SK-N-SH (cell line): ENCODE results near the gene OLFML3. TPM values are rescaled to one million over a fixed set of nuclear protein-coding genes. Genes with fewer than 3 reads are reported as not detected.
A peak's percentile ranks its signal among the peaks of the same experiment; 100 is the strongest.

Experiments
- CTCF ChIA-PET: fragments of 300-600, 350-600 bp; formaldehyde crosslinking; extraction: SDS; loops from one replicate; lab custom pipeline; 2021; lab: Yijun Ruan, JAX
- POLR2A ChIA-PET: fragments of 350-600 bp; sonication (Branson Sonifier 250); formaldehyde crosslinking; extraction: SDS; loops from one replicate; lab custom pipeline; 2020; ENCODE audit warnings: antibody characterized with exemption, inconsistent platforms; lab: Yijun Ruan, JAX
- DNase-seq: peaks from one replicate; pipeline ENCODE4 v3.0.0; 2012
- H2AFZ ChIP-seq: fragments of 200-600 bp; sonication (generic); 2 replicates; pipeline ENCODE4 v1.8.1; 2016; ENCODE audit warnings: antibody characterized with exemption, mild to moderate bottlenecking, low read depth
- H3F3A ChIP-seq: fragments of 200-600 bp; sonication (generic); replicated peaks from 2 replicates; pipeline ENCODE3; 2016; ENCODE audit warnings: antibody characterized with exemption, mild to moderate bottlenecking; ENCODE audit not compliant: insufficient read depth
- H3K27ac ChIP-seq, 2 experiments: fragments of 200-500 bp in 1 of 2; fragments of 200-600 bp in 1 of 2; sonication (Bioruptor generic) in 1 of 2; sonication (generic), shearing (Covaris generic) in 1 of 2; 2 replicates each; pipeline versions ENCODE4 v1.5.1 to v1.6.1; 2014 to 2016; ENCODE audit warnings: low read depth in 2 of 2, inconsistent platforms in 1 of 2, low read length in 1 of 2, mild to moderate bottlenecking in 1 of 2, mixed read lengths in 1 of 2
- H3K27me3 ChIP-seq: fragments of 200-600 bp; sonication (generic), shearing (Covaris generic); 2 replicates; pipeline ENCODE4 v1.6.1; 2016; ENCODE audit warnings: mixed run types; ENCODE audit not compliant: insufficient read depth
- H3K36me3 ChIP-seq, 2 experiments: fragments of 200-500 bp in 1 of 2; fragments of 200-600 bp in 1 of 2; sonication (Bioruptor generic) in 1 of 2; sonication (generic) in 1 of 2; replicated peaks in 1 of 2; 2 replicates each; pipeline versions ENCODE3 to v1.5.1; 2014 to 2016; ENCODE audit warnings: low read length in 1 of 2, mild to moderate bottlenecking in 1 of 2; ENCODE audit not compliant: insufficient read depth in 2 of 2, control insufficient read depth in 1 of 2
- H3K4me1 ChIP-seq, 2 experiments: fragments of 200-500 bp in 1 of 2; fragments of 200-600 bp in 1 of 2; sonication (Bioruptor generic) in 1 of 2; sonication (generic), shearing (Covaris generic) in 1 of 2; 2 replicates each; pipeline versions ENCODE4 v1.5.1 to v1.6.1; 2014 to 2016; ENCODE audit warnings: low read depth in 1 of 2, low read length in 1 of 2, mixed run types in 1 of 2; ENCODE audit not compliant: insufficient read depth in 2 of 2, control insufficient read depth in 1 of 2
- H3K4me2 ChIP-seq: fragments of 200-600 bp; sonication (generic), shearing (Covaris generic); 2 replicates; pipeline ENCODE4 v1.6.1; 2017; ENCODE audit warnings: mixed run types
- H3K4me3 ChIP-seq, 2 experiments: fragments of 200-500 bp in 1 of 2; fragments of 200-600 bp in 1 of 2; sonication (Bioruptor generic) in 1 of 2; sonication (generic), shearing (Covaris generic) in 1 of 2; 2 replicates each; pipeline versions ENCODE4 v1.5.1 to v1.8.1; 2014 to 2016; ENCODE audit warnings: low read depth in 2 of 2, inconsistent platforms in 1 of 2, low read length in 1 of 2, mild to moderate bottlenecking in 1 of 2, mixed read lengths in 1 of 2, moderate library complexity in 1 of 2
- H3K79me2 ChIP-seq: fragments of 200-600 bp; sonication (generic); 2 replicates; pipeline ENCODE4 v1.8.1; 2017; ENCODE audit warnings: mild to moderate bottlenecking; ENCODE audit not compliant: insufficient read depth
- H3K9ac ChIP-seq: fragments of 200-600 bp; sonication (generic); 2 replicates; pipeline ENCODE4 v1.6.1; 2017; ENCODE audit warnings: mixed run types
- H3K9me2 ChIP-seq: fragments of 200-600 bp; sonication (generic); 2 replicates; pipeline ENCODE4 v1.6.1; 2017; ENCODE audit warnings: mixed run types
- H3K9me3 ChIP-seq: fragments of 200-600 bp; sonication (generic); 2 replicates; pipeline ENCODE4 v1.6.1; 2017; ENCODE audit warnings: mixed run types, mild to moderate bottlenecking, moderate library complexity
- H4K20me1 ChIP-seq: fragments of 200-600 bp; sonication (generic); 2 replicates; pipeline ENCODE4 v1.6.1; 2017; ENCODE audit warnings: mild to moderate bottlenecking, mixed run types; ENCODE audit not compliant: insufficient read depth
- CHD2 ChIP-seq: fragments of 150-350 bp; IDR thresholded peaks from 2 replicates; pipeline ENCODE4 v1.6.1; 2018; ENCODE audit warnings: low read length; ENCODE audit not compliant: partially characterized antibody
- ELF1 ChIP-seq: IDR thresholded peaks from 2 replicates; pipeline ENCODE4 v1.4.0; 2012
- EP300 ChIP-seq, 2 experiments: IDR thresholded peaks; 2 replicates each; pipeline versions ENCODE4 v1.4.0 to v1.6.1; 2012; ENCODE audit warnings: borderline replicate concordance in 1 of 2, low read depth in 1 of 2, low read length in 1 of 2
- FOSL2 ChIP-seq: IDR thresholded peaks from 2 replicates; pipeline ENCODE4 v1.4.0; 2012; ENCODE audit warnings: low read depth, mild to moderate bottlenecking, moderate library complexity, borderline replicate concordance
- FOXJ3 ChIP-seq: sonication (generic); formaldehyde crosslinking; IDR thresholded peaks from 2 replicates; pipeline ENCODE4 v1.5.1; 2020; ENCODE audit warnings: mild to moderate bottlenecking, missing genetic modification reagents
- GABPA ChIP-seq: IDR thresholded peaks from 2 replicates; pipeline ENCODE4 v1.4.0; 2012; ENCODE audit warnings: low read depth, mild to moderate bottlenecking
- JUND ChIP-seq: IDR thresholded peaks from 2 replicates; pipeline ENCODE4 v1.4.0; 2012
- MAX ChIP-seq: IDR thresholded peaks from 2 replicates; pipeline ENCODE4 v1.4.0; 2012; ENCODE audit warnings: low read depth
- MEF2A ChIP-seq: IDR thresholded peaks from 2 replicates; pipeline ENCODE4 v1.4.0; 2012; ENCODE audit warnings: low read depth, borderline replicate concordance
- MXI1 ChIP-seq: IDR thresholded peaks from 2 replicates; pipeline ENCODE4 v1.6.1; 2012; ENCODE audit warnings: mild to moderate bottlenecking, low read depth, low read length, improper control_type of control experiment
- NFIC ChIP-seq: IDR thresholded peaks from 2 replicates; pipeline ENCODE4 v1.4.0; 2012; ENCODE audit warnings: borderline replicate concordance
- NRF1 ChIP-seq: IDR thresholded peaks from 2 replicates; pipeline ENCODE4 v1.6.1; 2012; ENCODE audit warnings: low read depth, mild to moderate bottlenecking, low read length
- RAD21 ChIP-seq: IDR thresholded peaks from 2 replicates; pipeline ENCODE4 v1.6.1; 2012; ENCODE audit warnings: mild to moderate bottlenecking, low read length
- RXRA ChIP-seq: IDR thresholded peaks from 2 replicates; pipeline ENCODE4 v1.4.0; 2012; ENCODE audit warnings: low read depth, mild to moderate bottlenecking, borderline replicate concordance
- SIN3A ChIP-seq: IDR thresholded peaks from 2 replicates; pipeline ENCODE4 v1.6.1; 2012; ENCODE audit warnings: low read depth, mild to moderate bottlenecking, low read length, moderate library complexity, borderline replicate concordance
- SMC3 ChIP-seq: IDR thresholded peaks from 2 replicates; pipeline ENCODE4 v1.6.1; 2012; ENCODE audit warnings: low read depth, low read length, improper control_type of control experiment
- TAF1 ChIP-seq: IDR thresholded peaks from 2 replicates; pipeline ENCODE4 v1.6.1; 2012; ENCODE audit warnings: low read depth, mild to moderate bottlenecking, low read length, moderate library complexity, borderline replicate concordance
- TCF12 ChIP-seq: IDR thresholded peaks from 2 replicates; pipeline ENCODE4 v1.4.0; 2012
- TEAD4 ChIP-seq: IDR thresholded peaks from 2 replicates; pipeline ENCODE4 v1.4.0; 2012; ENCODE audit warnings: mild to moderate bottlenecking, borderline replicate concordance; ENCODE audit not compliant: insufficient read depth
- USF1 ChIP-seq: IDR thresholded peaks from 2 replicates; pipeline ENCODE4 v1.4.0; 2012; ENCODE audit warnings: low read depth, borderline replicate concordance
- YY1 ChIP-seq: IDR thresholded peaks from 2 replicates; pipeline ENCODE4 v1.4.0; 2012; ENCODE audit warnings: low read depth, mild to moderate bottlenecking
- WGBS: methylation state at CpG from one replicate; pipeline ENCODE4 v1.1.6; 2017; ENCODE audit warnings: low lambda C conversion rate; 5-methylcytosine and 5-hydroxymethylcytosine counted together
- polyA plus RNA-seq, 3 experiments: library from polyadenylated mRNA; depleted of rRNA; stranded (reverse); fragments of >200 nt; gene quantifications; 2 replicates each; pipeline ENCODE4 v1.2.3, GENCODE V29; 2012
- TF ChIP-seq, protein P1 (sequence below): IDR thresholded peaks from 2 replicates; pipeline ENCODE4 v1.4.0; 2012; ENCODE audit warnings: low read depth, borderline replicate concordance
- TF ChIP-seq, protein P2 (sequence below): fragments of 200-600 bp; sonication (generic); IDR thresholded peaks from 2 replicates; pipeline ENCODE4 v1.6.1; 2017; ENCODE audit warnings: antibody characterized with exemption, mild to moderate bottlenecking, moderate library complexity
- TF ChIP-seq, protein P3 (sequence below): IDR thresholded peaks from 2 replicates; pipeline ENCODE4; 2012

The OLFML3 gene
- polyA plus RNA-seq, 1 of the 3 experiments (the other 2 are of a cell fraction), result 26.1 TPM

- H4K20me1 ChIP-seq, result no peaks in the 10 kb centered on the region
- H3K9me2 ChIP-seq, result no peaks in the 10 kb centered on the region
- no peaks in the 10 kb centered on the region for H3K9me3 ChIP-seq
- no peak overlapping the region for H3K4me3 ChIP-seq
- POLR2A ChIA-PET, result no interaction called here
- H3K4me2 ChIP-seq, result no peak overlapping the region
- peak; percentile 78 for TF ChIP-seq TCF12
- no peak for TF ChIP-seq ELF1
- peak; percentile 61; the same call in 1 of the 2 replicates for TF ChIP-seq RXRA
- peak; percentile 53; the same call in 1 of the 2 replicates for TF ChIP-seq MEF2A
- TF ChIP-seq, all 33 proteins: peak for 3
- Histone ChIP-seq H3K27ac (no peak overlapping the region), H3K36me3 (no peaks in the 10 kb centered on the region), H3K27me3 (no peaks in the 10 kb centered on the region), H3F3A (no peaks in the 10 kb centered on the region), H2AFZ (no peak overlapping the region), H3K79me2 (no peaks in the 10 kb centered on the region), H3K4me1 (peaks cover 0 to 7% of the 10 kb centered on the region in 2 experiments; a peak in 2 of 4 replicates), H3K9ac (no peak overlapping the region)
- CTCF ChIA-PET, result interaction anchor here (1.4 kb wide), 1 partner anchor 15 kb away, joined by 4 read pairs; no protein-coding TSS in a partner anchor
- no peak for DNase-seq
Measured at GRCh38 chr1:114011796-114012195, 32.5 kb downstream of the OLFML3 start.

- no peak overlapping the region for H3K9ac ChIP-seq
- no peak overlapping the region for H3K4me2 ChIP-seq
- ChIA-PET POLR2A (no interaction called here), CTCF (interaction anchor here (0.6 kb wide), 1 partner anchor 19 kb away, joined by 3 read pairs; no protein-coding TSS in a partner anchor)
- no peaks in the 10 kb centered on the region for H3K79me2 ChIP-seq
- H3K9me3 ChIP-seq, result no peaks in the 10 kb centered on the region
- H2AFZ ChIP-seq, result peak overlapping the region; percentile 26; the same call in 1 of the 2 replicates
- H4K20me1 ChIP-seq, result no peaks in the 10 kb centered on the region
- no peak overlapping the region for H3K27ac ChIP-seq
- H3F3A ChIP-seq, result no peaks in the 10 kb centered on the region
- H3K36me3 ChIP-seq, result no peaks in the 10 kb centered on the region
- no peak for DNase-seq
- no peaks in the 10 kb centered on the region for H3K9me2 ChIP-seq
- 15% methylated on average over 2 of the region's 2 CpGs for WGBS
- H3K27me3 ChIP-seq, result no peaks in the 10 kb centered on the region
- H3K4me1 ChIP-seq, result peaks cover 0 to 7% of the 10 kb centered on the region in 2 experiments; a peak in 2 of 4 replicates
- no peak overlapping the region for H3K4me3 ChIP-seq
- TF ChIP-seq TCF12 (peak; percentile 53), ELF1 (no peak), YY1 (no peak), RXRA (no peak), FOSL2 (peak; percentile 47; the same call in 1 of the 2 replicates), MAX (no peak), EP300 (IDR thresholded peaks at IDR 0.05; ENCODE audit: borderline replicate concordance in 1 of 2, low read depth in 1 of 2, low read length in 1 of 2) (no peak), CHD2 (no peak), GABPA (no peak), USF1 (no peak), RAD21 (no peak), JUND (peak; percentile 27; the same call in 1 of the 2 replicates), NRF1 (no peak), TAF1 (no peak), SMC3 (no peak), NFIC (no peak), SIN3A (no peak), TEAD4 (no peak), FOXJ3 (CRISPR knock-in tag) (no peak), MXI1 (no peak)
- TF ChIP-seq, protein P1, sequence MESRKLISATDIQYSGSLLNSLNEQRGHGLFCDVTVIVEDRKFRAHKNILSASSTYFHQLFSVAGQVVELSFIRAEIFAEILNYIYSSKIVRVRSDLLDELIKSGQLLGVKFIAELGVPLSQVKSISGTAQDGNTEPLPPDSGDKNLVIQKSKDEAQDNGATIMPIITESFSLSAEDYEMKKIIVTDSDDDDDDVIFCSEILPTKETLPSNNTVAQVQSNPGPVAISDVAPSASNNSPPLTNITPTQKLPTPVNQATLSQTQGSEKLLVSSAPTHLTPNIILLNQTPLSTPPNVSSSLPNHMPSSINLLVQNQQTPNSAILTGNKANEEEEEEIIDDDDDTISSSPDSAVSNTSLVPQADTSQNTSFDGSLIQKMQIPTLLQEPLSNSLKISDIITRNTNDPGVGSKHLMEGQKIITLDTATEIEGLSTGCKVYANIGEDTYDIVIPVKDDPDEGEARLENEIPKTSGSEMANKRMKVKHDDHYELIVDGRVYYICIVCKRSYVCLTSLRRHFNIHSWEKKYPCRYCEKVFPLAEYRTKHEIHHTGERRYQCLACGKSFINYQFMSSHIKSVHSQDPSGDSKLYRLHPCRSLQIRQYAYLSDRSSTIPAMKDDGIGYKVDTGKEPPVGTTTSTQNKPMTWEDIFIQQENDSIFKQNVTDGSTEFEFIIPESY, result no peak
- TF ChIP-seq, protein P2, sequence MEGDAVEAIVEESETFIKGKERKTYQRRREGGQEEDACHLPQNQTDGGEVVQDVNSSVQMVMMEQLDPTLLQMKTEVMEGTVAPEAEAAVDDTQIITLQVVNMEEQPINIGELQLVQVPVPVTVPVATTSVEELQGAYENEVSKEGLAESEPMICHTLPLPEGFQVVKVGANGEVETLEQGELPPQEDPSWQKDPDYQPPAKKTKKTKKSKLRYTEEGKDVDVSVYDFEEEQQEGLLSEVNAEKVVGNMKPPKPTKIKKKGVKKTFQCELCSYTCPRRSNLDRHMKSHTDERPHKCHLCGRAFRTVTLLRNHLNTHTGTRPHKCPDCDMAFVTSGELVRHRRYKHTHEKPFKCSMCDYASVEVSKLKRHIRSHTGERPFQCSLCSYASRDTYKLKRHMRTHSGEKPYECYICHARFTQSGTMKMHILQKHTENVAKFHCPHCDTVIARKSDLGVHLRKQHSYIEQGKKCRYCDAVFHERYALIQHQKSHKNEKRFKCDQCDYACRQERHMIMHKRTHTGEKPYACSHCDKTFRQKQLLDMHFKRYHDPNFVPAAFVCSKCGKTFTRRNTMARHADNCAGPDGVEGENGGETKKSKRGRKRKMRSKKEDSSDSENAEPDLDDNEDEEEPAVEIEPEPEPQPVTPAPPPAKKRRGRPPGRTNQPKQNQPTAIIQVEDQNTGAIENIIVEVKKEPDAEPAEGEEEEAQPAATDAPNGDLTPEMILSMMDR, result no peak
- TF ChIP-seq, protein P3, sequence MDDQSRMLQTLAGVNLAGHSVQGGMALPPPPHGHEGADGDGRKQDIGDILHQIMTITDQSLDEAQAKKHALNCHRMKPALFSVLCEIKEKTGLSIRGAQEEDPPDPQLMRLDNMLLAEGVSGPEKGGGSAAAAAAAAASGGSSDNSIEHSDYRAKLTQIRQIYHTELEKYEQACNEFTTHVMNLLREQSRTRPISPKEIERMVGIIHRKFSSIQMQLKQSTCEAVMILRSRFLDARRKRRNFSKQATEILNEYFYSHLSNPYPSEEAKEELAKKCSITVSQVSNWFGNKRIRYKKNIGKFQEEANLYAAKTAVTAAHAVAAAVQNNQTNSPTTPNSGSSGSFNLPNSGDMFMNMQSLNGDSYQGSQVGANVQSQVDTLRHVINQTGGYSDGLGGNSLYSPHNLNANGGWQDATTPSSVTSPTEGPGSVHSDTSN, result peak; percentile 34; the same call in 1 of the 2 replicates
Measured at GRCh38 chr1:114015075-114015474, 35.8 kb downstream of the OLFML3 start.
